Activated T-helper 1 cell treated with Interleukin-2 at 50 U/mL for 16 hours (primary cell): Measurements from ENCODE around the gene PFN1.

Experiments
- DNase-seq: peaks from one replicate; pipeline ENCODE4 v3.0.0-alpha.2; 2020; ENCODE audit warnings: low read depth

PFN1 gene

GRCh38 chr17:4967539-4968485 is 19.5 kb upstream of the PFN1 start, which contains the start of gene SPAG7:
Gene SPAG7, minus strand, starts transcription at chr17:4967817. Its CDS starts 13 bp downstream, at chr17:4967804.
- DNase-seq: peak; percentile 90

GRCh38 chr17:4966844-4967538 is 18.7 kb upstream of the PFN1 start:
- peak; percentile 91 for DNase-seq

- DNase-seq: no peak
Measured at GRCh38 chr17:4965311-4965986, 17.1 kb upstream of the PFN1 start.

GRCh38 chr17:4960279-4960922 is 12.1 kb upstream of the PFN1 start:
- no peak for DNase-seq

GRCh38 chr17:4959261-4959965 is 11.1 kb upstream of the PFN1 start:
- no peak for DNase-seq

GRCh38 chr17:4958102-4958501 is 9.8 kb upstream of the PFN1 start:
- no peak for DNase-seq

- no peak for DNase-seq
Measured at GRCh38 chr17:4956493-4957061, 8.2 kb upstream of the PFN1 start.

GRCh38 chr17:4955091-4955490 is 6.8 kb upstream of the PFN1 start:
- no peak for DNase-seq

GRCh38 chr17:4953451-4953961 is 5.2 kb upstream of the PFN1 start:
- no peak for DNase-seq

GRCh38 chr17:4951486-4951885 is 3.2 kb upstream of the PFN1 start:
- no peak for DNase-seq

- no peak for DNase-seq
Measured at GRCh38 chr17:4950746-4951204, 2.4 kb upstream of the PFN1 start, which contains the start of gene ENO3. Gene ENO3, plus strand, starts transcription at chr17:4951119. Its CDS starts 711 bp downstream, at chr17:4951830.

GRCh38 chr17:4950075-4950745 is 1.9 kb upstream of the PFN1 start:
- DNase-seq: peak; percentile 48

GRCh38 chr17:4949321-4950074 is 1.2 kb upstream of the PFN1 start:
- peak; percentile 48 for DNase-seq

- peak; percentile 59 for DNase-seq
Measured at GRCh38 chr17:4948931-4949320, 596 bp upstream of the PFN1 start.

GRCh38 chr17:4947411-4948165 is 742 bp downstream of the PFN1 start:
- peak; percentile 65 for DNase-seq

GRCh38 chr17:4947010-4947410 is 1.3 kb downstream of the PFN1 start:
- no peak for DNase-seq

- DNase-seq: no peak
Measured at GRCh38 chr17:4946312-4946976, 1.9 kb downstream of the PFN1 start.

GRCh38 chr17:4945944-4946280 is 2.4 kb downstream of the PFN1 start:
- DNase-seq: no peak
